GM21515 (cell line): Measurements from ENCODE around the gene DRD4.
"Not testable (repeated sequence)": the region's sequence is repeated elsewhere in the genome, so short reads cannot be mapped to it uniquely, and the experiment has no call there.

Experiments used
- ATAC-seq: cut with Tn5 transposase; IDR thresholded peaks from one replicate; pipeline ENCODE4 v1.9.1; 2021; ENCODE audit not compliant: unreplicated experiment

DRD4 gene

GRCh38 chr11:641806-642370, 4.8 kb downstream of the DRD4 start:
- ATAC-seq: no peak

- ATAC-seq: no peak
These were observed 6.3 kb downstream of the DRD4 start for GRCh38 chr11:643366-643765.

GRCh38 chr11:643849-644738, 7.0 kb downstream of the DRD4 start:
- no peak for ATAC-seq

- ATAC-seq: no peak
These were observed 8.5 kb downstream of the DRD4 start for GRCh38 chr11:645536-645935.

- ATAC-seq: no peak
These were observed 9.1 kb downstream of the DRD4 start for GRCh38 chr11:646214-646613.

GRCh38 chr11:647672-648158, 10.6 kb downstream of the DRD4 start:
- not testable (repeated sequence) for ATAC-seq

GRCh38 chr11:650482-650881, 13.4 kb downstream of the DRD4 start:
- no peak for ATAC-seq

GRCh38 chr11:653136-653535, 16.1 kb downstream of the DRD4 start:
- not testable (repeated sequence) for ATAC-seq

GRCh38 chr11:653837-654236, 16.8 kb downstream of the DRD4 start:
- no peak for ATAC-seq

GRCh38 chr11:654444-654843, 17.4 kb downstream of the DRD4 start:
- ATAC-seq: not testable (repeated sequence)

GRCh38 chr11:655036-655726, 18.1 kb downstream of the DRD4 start:
- no peak for ATAC-seq

- no peak for ATAC-seq
These were observed 19.4 kb downstream of the DRD4 start for GRCh38 chr11:656426-656825.

- ATAC-seq: no peak
These were observed 19.8 kb downstream of the DRD4 start for GRCh38 chr11:656866-657265.

GRCh38 chr11:657691-658126, 20.6 kb downstream of the DRD4 start:
- ATAC-seq: no peak

- no peak for ATAC-seq
These were observed 22.5 kb downstream of the DRD4 start for GRCh38 chr11:659532-660085.

- ATAC-seq: no peak
These were observed 23.2 kb downstream of the DRD4 start for GRCh38 chr11:660281-660680.

- ATAC-seq: no peak
These were observed 23.8 kb downstream of the DRD4 start for GRCh38 chr11:660681-661444.

- no peak for ATAC-seq
These were observed 25.7 kb downstream of the DRD4 start for GRCh38 chr11:662689-663274.

- ATAC-seq: no peak
These were observed 28.1 kb downstream of the DRD4 start for GRCh38 chr11:665062-665703.
